HepG2 (cell line): ENCODE data around the gene PITHD1.

ENCODE experiments used
- AKAP8 ChIP-seq: sonication (generic); formaldehyde crosslinking; IDR thresholded peaks from 2 replicates; pipeline ENCODE4 v1.5.1; 2020; ENCODE audit warnings: mild to moderate bottlenecking, missing genetic modification reagents
- GPBP1L1 ChIP-seq: sonication (generic); formaldehyde crosslinking; IDR thresholded peaks from 2 replicates; pipeline ENCODE4 v1.5.0; 2020; ENCODE audit warnings: mild to moderate bottlenecking, missing genetic modification reagents
- MAFG ChIP-seq: sonication (generic); formaldehyde crosslinking; IDR thresholded peaks from 2 replicates; pipeline ENCODE4 v1.5.1; 2020; ENCODE audit warnings: mild to moderate bottlenecking, missing genetic modification reagents
- MEF2D ChIP-seq: sonication (generic); formaldehyde crosslinking; IDR thresholded peaks from 2 replicates; pipeline ENCODE4 v1.5.1; 2020; ENCODE audit warnings: mild to moderate bottlenecking, missing genetic modification reagents
- MEIS2 ChIP-seq: sonication (generic); formaldehyde crosslinking; IDR thresholded peaks from 2 replicates; pipeline ENCODE4 v1.9.0; 2021; ENCODE audit warnings: mild to moderate bottlenecking, missing genetic modification reagents
- NFIC ChIP-seq: IDR thresholded peaks from 2 replicates; pipeline ENCODE4 v1.6.1; 2012; ENCODE audit warnings: mild to moderate bottlenecking, low read length, inconsistent platforms
- NR2C2 ChIP-seq: sonication (generic); formaldehyde crosslinking; IDR thresholded peaks from 2 replicates; pipeline ENCODE4 v1.4.0; 2020; ENCODE audit warnings: missing genetic modification reagents, mild to moderate bottlenecking, moderate library complexity, borderline replicate concordance
- SAFB2 ChIP-seq: sonication (generic); formaldehyde crosslinking; IDR thresholded peaks from 2 replicates; pipeline ENCODE4 v1.5.1; 2020; ENCODE audit warnings: missing genetic modification reagents, low read depth, mild to moderate bottlenecking, borderline replicate concordance
- SP140L ChIP-seq: sonication (generic); formaldehyde crosslinking; IDR thresholded peaks from 2 replicates; pipeline ENCODE4 v1.4.0; 2020; ENCODE audit warnings: missing genetic modification reagents, borderline replicate concordance
- ZNF282 ChIP-seq: fragments of 450-650 bp; IDR thresholded peaks from 2 replicates; pipeline ENCODE4 v1.6.1; 2018; ENCODE audit not compliant: partially characterized antibody
- ZNF446 ChIP-seq: sonication (generic); formaldehyde crosslinking; IDR thresholded peaks from 2 replicates; pipeline ENCODE4 v1.5.0; 2020; ENCODE audit warnings: mild to moderate bottlenecking, missing genetic modification reagents
- ZNF549 ChIP-seq: sonication (generic); formaldehyde crosslinking; IDR thresholded peaks from 2 replicates; pipeline ENCODE4 v1.5.0; 2020; ENCODE audit warnings: missing genetic modification reagents

GRCh38 chr1:23803674-23804073 lies 25.5 kb downstream of the PITHD1 start:
- TF ChIP-seq GPBP1L1 (CRISPR knock-in tag) (no peak), AKAP8 (CRISPR knock-in tag) (no peak), MEF2D (CRISPR knock-in tag) (no peak), SAFB2 (CRISPR knock-in tag) (no peak), NR2C2 (CRISPR knock-in tag) (no peak), NFIC (no peak), MEIS2 (CRISPR knock-in tag) (no peak), ZNF549 (CRISPR knock-in tag) (no peak), MAFG (CRISPR knock-in tag) (no peak), SP140L (no peak), ZNF446 (no peak), ZNF282 (no peak)
